Right atrium auricular region (tissue), 2 donors: ENCODE results near the gene TXLNA. TPM values are rescaled to one million over a fixed set of nuclear protein-coding genes. Genes with fewer than 3 reads are reported as not detected.
A peak's percentile ranks its signal among the peaks of the same experiment; 100 is the strongest.

Experiments
- DNase-seq: peaks from one replicate; pipeline ENCODE4 v3.0.0-alpha.2; 2019; ENCODE audit warnings: low spot score
- H3K27ac ChIP-seq, 2 donors: fragments of 200-600 bp; sonication (generic); 1 replicate in 1 of 2; 2 replicates in 1 of 2; pipeline ENCODE4 v1.5.1; 2016 to 2019
- H3K27me3 ChIP-seq, 2 donors: fragments of 200-600 bp; sonication (generic); one replicate each; pipeline versions ENCODE4 v1.5.1 to v1.6.0; 2017 to 2019
- H3K36me3 ChIP-seq: fragments of 200-600 bp; sonication (generic); one replicate; pipeline ENCODE4 v1.5.1; 2016
- H3K4me1 ChIP-seq, 2 donors: fragments of 200-600 bp; sonication (generic); one replicate each; pipeline versions ENCODE4 v1.5.1 to v1.6.0; 2017 to 2019
- H3K4me3 ChIP-seq, 2 donors: fragments of 200-600 bp; sonication (generic); 1 replicate in 1 of 2; 2 replicates in 1 of 2; pipeline ENCODE4 v1.5.1; 2017 to 2019; ENCODE audit warnings: mild to moderate bottlenecking in 1 of 2, moderate library complexity in 1 of 2
- H3K9me3 ChIP-seq, 2 donors: fragments of 200-600 bp; sonication (generic); one replicate each; pipeline ENCODE4 v1.5.1; 2019
- total RNA-seq, 2 donors: library from RNA; depleted of rRNA; stranded (reverse); fragments of >200 nt; gene quantifications; one replicate each; pipeline ENCODE4 v1.1.0, GENCODE V29; 2016
- TF ChIP-seq, protein P1 (sequence below), 2 donors: fragments of 200-600 bp; sonication (generic); IDR thresholded peaks; one replicate each; pipeline ENCODE4 v1.5.1; 2019; ENCODE audit warnings: antibody characterized with exemption in 2 of 2

TXLNA gene
- total RNA-seq, 2 donors from 2014 or later, result 16.1 to 29.4 TPM

DNA sequence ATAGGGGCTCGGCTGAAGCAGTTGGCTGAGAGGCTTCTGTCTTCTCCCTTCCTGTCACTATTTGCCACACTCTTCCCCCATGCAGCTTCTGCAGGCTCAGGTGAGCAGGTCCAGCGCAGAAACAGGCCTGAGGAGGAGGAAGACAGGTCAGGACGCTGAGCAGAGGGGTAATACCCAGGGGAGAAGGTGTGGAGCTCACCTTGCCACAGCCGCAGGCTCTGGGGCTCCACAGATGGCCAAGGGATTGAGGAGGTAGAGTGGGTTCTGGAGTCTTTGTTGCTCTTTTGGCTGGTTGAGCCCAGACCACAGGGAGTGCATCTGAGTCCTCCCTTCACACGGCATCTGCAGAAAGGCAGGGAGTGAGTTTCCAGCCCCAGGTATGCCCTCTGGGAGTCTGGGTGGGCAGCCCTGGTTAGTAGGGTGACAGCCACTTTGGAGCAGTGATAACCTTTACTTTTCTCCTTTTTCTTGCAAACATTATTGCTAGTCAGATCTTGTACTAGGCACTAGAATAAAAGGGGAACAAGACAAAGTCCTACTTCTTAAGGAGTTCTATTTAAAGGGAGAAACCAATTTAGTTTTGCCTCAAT lies 52.5 kb downstream of the TXLNA start:
- no peak for DNase-seq
- Histone ChIP-seq H3K4me1 (no peaks in the 10 kb centered on the region), H3K27ac (no peak overlapping the region), H3K36me3 (peaks cover 50% of the 10 kb centered on the region), H3K27me3 (no peaks in the 10 kb centered on the region), H3K9me3 (no peaks in the 10 kb centered on the region), H3K4me3 (no peak overlapping the region)
- TF ChIP-seq, protein P1, sequence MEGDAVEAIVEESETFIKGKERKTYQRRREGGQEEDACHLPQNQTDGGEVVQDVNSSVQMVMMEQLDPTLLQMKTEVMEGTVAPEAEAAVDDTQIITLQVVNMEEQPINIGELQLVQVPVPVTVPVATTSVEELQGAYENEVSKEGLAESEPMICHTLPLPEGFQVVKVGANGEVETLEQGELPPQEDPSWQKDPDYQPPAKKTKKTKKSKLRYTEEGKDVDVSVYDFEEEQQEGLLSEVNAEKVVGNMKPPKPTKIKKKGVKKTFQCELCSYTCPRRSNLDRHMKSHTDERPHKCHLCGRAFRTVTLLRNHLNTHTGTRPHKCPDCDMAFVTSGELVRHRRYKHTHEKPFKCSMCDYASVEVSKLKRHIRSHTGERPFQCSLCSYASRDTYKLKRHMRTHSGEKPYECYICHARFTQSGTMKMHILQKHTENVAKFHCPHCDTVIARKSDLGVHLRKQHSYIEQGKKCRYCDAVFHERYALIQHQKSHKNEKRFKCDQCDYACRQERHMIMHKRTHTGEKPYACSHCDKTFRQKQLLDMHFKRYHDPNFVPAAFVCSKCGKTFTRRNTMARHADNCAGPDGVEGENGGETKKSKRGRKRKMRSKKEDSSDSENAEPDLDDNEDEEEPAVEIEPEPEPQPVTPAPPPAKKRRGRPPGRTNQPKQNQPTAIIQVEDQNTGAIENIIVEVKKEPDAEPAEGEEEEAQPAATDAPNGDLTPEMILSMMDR (IDR thresholded peaks at IDR 0.05), result no peak

DNA sequence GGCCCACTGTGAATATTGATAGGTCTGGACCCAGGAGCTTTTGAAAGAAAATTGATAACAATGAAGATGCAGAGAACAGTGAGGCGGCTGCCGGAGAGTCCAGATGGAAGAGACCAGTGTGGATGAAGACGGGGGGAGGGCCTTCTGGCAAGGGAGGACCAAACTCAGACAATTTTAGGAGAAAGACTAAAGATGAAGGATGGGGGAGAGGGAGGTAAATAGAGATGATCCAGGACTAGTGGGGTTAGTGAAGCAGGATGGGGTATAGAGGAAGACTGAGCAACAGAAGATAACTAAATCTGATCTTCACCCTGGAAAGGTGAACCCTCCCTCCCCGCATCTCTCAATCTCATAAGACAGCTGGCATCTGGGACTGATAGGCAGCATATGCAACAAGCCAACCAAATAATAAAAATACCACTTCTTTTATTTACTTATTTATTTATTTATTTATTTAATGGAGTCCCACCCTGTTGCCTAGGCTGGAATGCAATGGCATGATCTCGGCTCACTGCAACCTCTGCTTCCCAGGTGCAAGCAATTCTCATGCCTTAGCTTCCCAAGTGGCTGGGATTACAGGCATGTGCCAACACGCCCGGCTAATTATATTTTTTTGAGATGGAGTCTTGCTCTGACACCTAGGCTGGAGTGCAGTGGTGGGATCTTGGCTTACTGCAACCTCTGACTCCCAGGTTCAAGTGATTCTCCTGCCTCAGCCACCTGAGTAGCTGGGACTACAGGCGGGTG lies 53.3 kb downstream of the TXLNA start:
- Histone ChIP-seq H3K9me3 (no peaks in the 10 kb centered on the region), H3K27me3 (no peaks in the 10 kb centered on the region), H3K4me3 (no peak overlapping the region), H3K4me1 (no peaks in the 10 kb centered on the region), H3K36me3 (peaks cover 43% of the 10 kb centered on the region), H3K27ac (no peak overlapping the region)
- DNase-seq, result no peak
- TF ChIP-seq, protein P1 (IDR thresholded peaks at IDR 0.05), result no peak

DNA sequence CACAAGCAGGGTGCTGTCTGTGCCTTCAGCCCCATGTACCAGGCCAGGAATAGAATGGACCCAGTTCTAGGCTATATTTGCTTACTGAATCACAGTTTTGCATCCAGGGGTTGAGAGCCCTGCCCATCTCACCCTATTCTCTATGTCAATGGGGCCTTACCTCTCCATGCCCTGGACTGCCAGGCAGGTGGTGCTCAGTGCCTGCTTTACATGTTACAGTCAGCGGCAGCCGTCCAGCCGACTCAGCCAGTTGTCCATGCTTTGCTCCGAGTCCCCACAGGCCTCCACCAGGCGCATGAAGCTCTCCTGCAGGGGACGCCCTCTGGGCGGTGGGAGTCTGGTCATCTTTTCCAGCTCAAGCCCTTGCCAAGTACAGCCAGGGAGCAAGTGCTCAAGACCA lies 55.3 kb downstream of the TXLNA start:
- H3K4me3 ChIP-seq, result no peak overlapping the region
- no peak overlapping the region for H3K27ac ChIP-seq
- no peak for DNase-seq
- TF ChIP-seq, protein P1 (IDR thresholded peaks at IDR 0.05), result no peak
- peaks cover 26% of the 10 kb centered on the region for H3K36me3 ChIP-seq
- no peaks in the 10 kb centered on the region for H3K27me3 ChIP-seq
- H3K4me1 ChIP-seq, result peaks cover 0 to 2% of the 10 kb centered on the region in 2 donors
- no peaks in the 10 kb centered on the region for H3K9me3 ChIP-seq

DNA sequence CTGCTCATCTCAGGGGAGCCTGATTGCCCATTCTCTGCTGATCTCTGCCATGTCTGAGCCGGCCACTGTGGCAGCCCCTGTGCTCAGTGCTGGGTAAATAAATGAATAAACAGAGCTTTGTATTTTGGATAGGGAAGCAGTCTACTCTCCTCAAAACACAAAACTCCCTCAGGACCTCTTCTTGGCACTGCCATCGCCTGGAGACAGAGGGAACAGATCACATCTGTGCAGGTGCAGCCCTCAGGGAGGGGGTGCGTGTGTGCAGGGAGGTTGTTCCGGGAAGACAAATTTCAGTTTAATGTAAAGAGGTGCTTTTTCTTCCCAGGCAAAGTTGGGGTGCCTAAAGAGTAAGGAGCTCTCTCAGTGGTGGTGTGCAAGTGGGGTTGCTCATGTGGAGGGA lies 59.9 kb downstream of the TXLNA start:
- TF ChIP-seq, protein P1 (IDR thresholded peaks at IDR 0.05), result no peak
- H3K27ac ChIP-seq, result peak overlapping the region in 1 of 2 donors; percentile 88
- DNase-seq, result no peak
- H3K36me3 ChIP-seq, result no peaks in the 10 kb centered on the region
- peaks cover 0 to 25% of the 10 kb centered on the region in 2 donors for H3K4me1 ChIP-seq
- no peaks in the 10 kb centered on the region for H3K9me3 ChIP-seq
- no peak overlapping the region for H3K4me3 ChIP-seq
- no peaks in the 10 kb centered on the region for H3K27me3 ChIP-seq

DNA sequence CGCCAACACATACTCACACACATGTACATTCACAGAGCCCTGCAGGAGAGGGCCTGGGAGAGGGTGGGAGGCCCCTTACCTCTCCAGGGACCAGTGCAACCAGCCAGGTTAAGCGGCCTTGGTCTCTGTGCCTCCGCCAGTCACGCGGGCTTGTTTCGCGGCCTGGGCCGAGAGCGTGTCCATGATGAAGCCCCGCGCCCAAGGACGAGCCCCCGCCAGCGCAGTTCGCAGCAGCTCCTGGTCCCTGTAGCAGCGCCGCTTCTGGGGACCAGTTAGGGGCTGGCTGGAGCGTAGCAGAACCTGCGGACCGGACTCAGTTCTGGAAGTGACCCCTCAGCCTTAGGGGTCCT lies 60.3 kb downstream of the TXLNA start:
- no peak for DNase-seq
- Histone ChIP-seq H3K27me3 (no peaks in the 10 kb centered on the region), H3K4me1 (peaks cover 0 to 25% of the 10 kb centered on the region in 2 donors), H3K27ac (peak overlapping the region; percentile 85 to 88), H3K36me3 (no peaks in the 10 kb centered on the region), H3K4me3 (peak overlapping the region; percentile 61 to 70), H3K9me3 (no peaks in the 10 kb centered on the region)
- TF ChIP-seq, protein P1 (IDR thresholded peaks at IDR 0.05), result no peak
